Bone marrow (tissue), 2 donors: ENCODE data around the gene SPATA3.

Source experiments
- DNase-seq, 2 donors: peaks; one replicate each; lab custom pipeline; 2025; lab: John Stamatoyannopoulos, UW

Gene SPATA3

DNA sequence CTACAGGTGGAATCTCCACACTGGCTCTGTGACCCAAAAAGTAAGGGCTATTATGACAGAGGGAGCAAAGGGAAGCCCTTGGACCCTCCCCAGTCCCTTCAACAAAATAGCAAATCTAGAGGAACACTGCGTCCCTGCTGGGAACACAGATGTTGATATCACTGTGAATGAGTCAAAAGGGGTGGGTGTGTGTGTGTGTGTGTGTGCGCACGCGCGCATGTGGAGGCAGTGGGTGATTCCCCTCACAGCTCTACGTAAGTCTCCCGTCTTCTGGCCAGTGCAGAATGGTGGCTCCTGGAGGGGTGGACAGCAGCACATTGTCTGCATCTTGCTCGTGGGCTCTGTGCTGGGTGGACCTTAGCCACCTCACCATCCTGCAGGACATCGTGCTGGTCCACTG lies 33.6 kb downstream of the SPATA3 start:
- no peak for DNase-seq

DNA sequence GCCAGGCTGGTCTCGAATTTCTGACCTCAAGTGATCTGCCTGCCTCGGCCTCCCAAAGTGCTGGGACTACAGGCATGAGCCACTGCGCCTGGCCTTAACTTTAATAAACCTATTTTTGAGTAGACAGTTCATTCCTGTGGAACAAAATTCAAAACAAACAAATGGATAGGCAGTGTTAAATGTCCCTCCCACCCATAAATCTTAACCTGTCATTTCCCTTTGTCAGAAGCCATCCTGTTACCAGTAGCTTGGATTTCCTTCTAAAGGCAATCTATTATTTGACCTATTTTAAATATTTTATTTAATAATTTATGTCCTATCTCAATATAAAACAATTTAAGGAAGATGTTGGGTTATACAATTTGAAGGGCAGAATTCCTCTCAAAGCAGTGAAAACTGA lies 34.8 kb downstream of the SPATA3 start:
- DNase-seq, result no peak

DNA sequence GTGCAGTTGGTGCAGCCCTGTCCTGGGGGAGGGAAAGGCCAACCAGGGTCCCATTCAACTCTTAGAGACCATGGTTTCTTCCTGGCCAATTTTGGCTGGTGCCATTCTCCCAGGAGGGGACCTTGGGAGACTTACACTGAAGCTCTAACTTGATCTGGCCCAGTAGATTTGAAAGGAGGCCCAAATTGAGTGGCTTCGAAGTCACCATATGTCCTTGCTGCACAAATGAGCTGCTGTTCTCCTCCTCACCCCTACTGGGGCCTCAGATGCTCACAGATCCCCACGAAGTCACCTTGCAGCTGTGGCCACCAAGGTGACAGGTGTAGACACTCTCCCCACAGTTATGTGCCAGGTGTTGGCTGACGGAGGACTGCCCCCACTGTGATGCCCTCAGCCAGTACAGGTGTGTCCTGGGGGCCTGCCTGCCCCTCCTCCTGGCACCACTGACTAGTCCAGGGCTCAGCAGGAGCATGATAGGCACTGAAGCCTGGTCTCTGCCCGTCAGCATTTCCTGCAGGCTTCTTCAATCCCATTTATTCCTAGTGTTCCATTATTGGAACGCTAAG lies 36.7 kb downstream of the SPATA3 start:
- DNase-seq, result no peak

DNA sequence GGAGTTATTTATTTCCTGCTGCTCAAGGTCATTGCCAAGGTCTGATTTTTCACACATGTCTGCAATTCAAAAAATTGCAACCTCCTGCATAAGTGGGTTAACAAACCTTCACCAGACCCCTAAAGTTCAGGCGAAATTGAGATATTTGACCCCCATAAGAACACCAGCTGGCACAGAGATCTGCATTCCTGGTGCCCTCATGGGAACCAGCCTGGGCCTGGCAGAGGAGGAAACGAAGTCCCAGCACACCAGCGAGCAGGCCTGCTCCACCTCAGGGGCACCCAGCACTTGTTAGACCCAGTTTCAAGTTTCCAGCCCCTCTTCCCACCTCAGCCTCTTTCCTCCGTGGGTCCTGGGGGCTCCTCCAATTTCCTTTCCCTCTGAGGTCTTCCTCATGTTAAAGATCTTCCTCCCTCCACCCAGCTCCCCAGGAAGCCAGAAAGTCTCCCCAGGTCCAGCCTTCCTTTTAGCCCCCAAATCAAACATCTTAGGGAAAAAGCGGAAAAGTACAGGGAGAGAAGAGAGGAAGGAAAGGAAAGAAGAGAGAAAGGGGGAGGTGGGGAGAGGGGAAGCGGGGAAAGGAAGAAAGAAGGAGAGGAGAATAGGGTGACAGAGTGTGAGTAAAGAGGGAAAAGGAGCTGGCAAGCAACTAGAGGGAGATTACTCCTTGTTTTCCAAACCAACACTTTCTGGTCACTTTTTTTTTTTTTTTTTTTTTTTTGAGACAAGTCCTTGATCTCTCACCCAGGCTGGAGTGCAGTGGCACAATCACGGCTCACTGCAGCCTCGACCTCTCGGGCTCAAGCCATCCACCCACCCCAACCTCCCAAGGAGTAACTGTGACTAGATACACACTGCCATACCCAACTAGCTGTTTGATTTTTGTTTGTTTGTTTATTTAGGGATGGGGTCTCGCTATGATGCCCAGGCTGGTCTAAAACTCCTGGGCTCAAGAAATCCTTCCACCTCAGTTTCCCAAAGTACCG lies 37.5 kb downstream of the SPATA3 start:
- no peak for DNase-seq

DNA sequence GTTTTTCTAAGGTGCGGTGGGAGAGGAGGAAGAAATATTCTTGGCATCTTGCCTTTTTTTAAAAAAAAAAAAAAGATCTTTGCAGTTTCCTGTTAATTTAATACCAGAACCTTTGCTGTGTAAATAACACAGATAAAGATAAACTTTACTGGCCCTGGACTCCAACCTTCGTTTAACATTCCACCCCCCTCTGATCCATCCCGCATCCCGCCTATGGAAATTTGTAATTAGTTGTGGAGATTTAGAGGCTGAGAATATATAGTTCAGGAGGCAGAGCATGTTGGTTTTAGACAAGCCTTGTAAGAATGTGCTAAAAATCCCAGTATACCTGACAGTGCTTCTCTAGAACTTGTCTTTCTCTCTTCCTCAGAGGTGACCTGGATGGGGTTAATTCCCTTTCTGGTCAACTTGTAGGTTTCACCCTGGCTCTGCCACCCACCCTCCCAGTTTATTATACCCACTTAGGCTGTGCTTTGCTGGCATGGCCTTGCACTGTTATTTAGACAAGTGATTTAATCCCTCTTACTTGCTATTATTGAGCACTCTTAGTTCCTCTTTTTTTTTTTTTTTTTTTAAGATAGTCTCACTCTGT lies 38.5 kb downstream of the SPATA3 start:
- no peak for DNase-seq

DNA sequence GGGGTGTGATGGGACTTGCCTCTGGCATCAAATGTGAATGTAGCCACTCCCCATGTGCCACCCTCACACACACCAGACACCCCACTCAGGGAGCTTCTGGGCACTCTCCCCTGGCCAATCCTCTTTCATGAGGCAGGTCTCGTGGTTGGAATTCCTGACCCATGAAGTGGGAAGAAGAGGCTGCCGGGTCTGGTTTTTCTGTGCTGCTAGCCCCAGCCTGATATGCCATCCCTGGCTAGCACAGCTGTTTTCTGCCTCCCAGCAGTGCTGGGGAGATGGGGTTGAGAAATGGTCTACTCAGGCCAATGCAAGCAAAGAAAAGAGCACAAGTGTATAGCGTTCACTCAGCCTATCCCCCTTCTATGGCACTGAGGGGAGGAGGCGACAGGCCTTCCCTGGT lies 40.2 kb downstream of the SPATA3 start:
- DNase-seq, result no peak

DNA sequence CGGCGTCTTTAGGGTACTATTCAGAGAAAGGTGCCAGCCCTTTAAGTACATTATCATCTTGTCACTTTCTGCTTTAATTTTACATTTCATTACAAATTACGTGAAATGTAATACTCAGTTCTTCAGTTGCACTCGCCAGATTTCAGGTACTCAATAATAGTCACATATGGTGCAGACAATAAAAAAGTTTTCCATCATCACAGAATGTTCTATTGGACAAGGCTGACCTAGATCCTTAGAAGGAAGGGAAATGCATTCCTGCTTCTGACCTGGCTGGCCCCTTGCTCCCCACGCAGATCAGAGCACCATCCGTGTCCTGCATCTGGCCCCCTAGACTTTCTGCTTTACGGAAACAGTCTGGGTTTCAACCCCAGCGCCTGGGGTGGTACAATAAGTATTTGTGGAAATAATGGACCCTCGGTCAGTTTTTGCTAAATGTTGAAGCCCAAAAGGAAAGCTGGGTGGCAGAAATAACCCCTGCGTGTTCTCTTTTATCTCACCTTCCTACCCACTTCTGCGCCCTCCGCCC lies 40.7 kb downstream of the SPATA3 start:
- DNase-seq, result no peak

DNA sequence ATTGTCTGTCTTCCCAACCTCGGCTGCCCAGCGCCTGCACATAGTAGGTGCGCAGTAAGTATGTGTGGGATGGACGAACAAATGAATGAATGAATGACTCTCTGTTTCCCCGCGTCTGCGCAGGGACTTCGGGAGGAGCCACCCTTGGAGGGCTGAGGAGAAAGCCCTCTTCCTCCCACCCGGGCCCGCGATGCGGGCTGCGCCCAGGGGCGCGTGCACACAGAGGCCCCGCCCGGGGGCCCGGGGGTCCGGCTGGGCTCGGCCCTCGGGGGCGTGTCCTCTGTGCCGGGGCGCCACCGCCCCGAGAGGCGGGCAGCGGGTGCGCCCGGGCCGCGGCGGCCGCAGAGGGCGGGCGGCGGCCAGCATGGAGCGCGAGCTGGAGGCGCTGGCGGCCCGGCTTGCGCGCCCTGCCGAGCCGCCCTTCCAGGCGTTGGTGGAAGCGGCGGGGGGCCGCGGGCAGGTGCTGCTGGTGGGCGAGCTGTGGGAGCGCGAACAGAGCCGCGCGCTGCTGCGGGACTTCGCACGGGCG lies 41.3 kb downstream of the SPATA3 start, which contains the start of gene C2orf72:
Gene C2orf72 (plus strand): TSS at position 322 of the 529 bp plus-strand sequence. CDS start 43 bp downstream, at position 365.
- DNase-seq, result no peak

DNA sequence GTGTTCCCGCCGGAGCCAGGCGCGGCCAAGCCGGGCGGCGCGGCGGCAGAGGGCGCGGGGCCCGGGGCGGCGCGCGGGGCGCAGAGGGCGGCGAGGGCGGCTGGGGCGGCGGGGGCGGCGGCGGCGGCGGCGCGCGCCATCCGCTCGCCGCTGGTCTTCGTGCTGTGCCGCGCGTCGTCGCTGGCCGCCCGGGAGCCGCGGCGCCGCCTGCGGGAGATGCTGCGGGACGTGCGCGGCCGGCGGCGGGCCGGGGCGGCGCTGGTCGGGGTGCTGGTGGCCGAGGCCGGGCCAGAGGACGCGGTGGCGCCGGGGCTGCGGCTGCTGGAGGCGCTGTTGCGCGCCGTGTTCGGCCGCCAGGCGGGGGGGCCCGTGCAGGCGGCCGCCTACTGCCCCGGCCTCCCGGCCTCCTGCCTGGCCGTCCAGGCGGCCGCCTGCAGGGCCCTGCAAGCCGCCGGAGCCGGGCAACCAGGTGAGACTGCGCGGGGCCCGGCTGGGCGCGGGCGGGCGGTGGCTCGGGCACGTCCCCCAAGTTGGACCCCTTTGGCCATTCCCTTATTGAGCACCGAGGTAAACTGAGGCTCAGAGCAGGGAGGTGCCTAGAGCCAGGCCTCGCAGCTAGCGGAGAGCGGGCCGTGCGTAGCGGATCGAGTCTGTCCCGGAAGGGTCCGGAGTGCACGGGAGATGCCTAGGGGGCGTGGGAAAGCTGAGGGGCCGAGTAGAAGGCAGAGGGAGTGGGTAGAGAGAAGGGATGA lies 42.0 kb downstream of the SPATA3 start:
- DNase-seq, result no peak

DNA sequence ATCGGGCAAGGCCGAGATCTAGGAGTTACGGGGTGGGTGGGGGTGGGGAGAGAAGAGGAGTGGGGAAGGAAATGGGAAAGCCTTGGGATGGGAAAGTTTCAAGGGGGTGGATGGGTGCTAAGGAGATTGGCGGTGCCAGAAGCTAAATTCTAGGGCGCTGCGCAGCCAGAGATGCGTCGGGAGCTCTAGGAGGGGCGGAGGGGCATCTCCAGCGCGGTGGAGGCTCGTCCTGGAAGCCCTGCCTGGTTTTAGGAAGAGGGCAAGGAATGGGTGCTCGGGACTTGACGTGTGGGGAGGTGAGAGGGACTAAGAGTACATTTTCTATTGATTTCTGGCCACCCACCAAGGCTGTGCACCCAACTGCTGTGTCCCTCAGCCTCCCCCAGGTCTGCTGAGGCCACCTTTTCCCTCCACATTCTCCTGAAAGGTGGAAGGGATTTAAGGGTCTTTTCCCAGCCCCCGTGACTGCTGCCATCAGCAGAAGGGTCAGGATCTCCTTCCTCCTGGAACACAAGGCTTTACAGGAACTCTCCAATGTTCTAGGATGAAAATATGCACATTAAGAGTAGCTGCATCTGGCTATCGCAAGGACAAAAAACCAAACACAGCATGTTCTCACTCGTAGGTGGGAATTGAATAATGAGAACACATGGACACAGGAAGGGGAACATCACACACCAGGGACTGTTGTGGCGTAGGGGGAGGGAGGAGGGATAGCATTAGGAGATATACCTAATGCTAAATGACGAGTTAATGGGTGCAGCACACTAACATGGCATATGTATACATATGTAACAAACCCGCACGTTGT lies 42.8 kb downstream of the SPATA3 start:
- DNase-seq, result no peak

DNA sequence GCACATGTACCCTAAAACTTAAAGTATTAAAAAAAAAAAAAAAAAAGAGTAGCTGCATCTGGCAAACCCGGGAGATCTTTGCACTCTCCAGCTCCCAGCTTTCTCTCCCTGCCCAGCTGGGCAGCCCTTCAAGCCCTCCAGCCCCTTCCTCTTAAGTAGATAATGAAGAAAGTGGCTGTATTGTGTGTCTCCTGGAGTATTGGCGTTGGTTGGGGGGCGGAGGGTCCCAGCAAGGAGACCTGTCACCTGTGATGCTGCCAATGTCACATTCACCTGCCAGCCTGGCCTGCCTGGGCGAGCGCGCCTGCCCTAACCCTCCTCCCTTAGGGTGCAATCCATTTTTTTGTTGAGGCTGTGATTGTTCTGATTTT lies 43.4 kb downstream of the SPATA3 start:
- DNase-seq, result no peak

DNA sequence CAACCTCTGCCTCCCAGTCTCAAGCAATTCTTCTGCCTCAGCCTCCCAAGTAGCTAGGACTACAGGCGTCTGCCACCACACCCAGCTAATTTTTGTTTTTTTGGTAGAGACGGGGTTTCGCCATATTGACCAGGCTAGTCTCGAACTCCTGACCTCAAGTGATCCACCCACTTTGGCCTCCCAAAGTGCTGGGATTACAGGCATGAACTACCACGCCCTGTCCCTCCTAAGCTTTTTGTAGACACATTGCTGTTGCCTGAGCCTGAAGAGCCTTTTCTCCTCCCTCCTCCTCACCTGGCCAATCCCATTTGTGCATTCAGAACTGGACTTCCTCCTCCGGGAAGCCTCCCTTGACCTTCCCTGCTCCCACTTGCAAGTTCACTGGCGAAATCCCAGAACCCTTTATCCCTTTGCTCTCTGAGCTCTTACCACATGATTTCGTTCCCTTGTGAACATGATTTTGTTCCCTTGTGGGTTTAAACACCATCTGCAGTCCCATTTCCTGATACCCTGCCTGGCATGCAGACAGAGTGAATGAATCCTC lies 44.0 kb downstream of the SPATA3 start:
- DNase-seq, result no peak

DNA sequence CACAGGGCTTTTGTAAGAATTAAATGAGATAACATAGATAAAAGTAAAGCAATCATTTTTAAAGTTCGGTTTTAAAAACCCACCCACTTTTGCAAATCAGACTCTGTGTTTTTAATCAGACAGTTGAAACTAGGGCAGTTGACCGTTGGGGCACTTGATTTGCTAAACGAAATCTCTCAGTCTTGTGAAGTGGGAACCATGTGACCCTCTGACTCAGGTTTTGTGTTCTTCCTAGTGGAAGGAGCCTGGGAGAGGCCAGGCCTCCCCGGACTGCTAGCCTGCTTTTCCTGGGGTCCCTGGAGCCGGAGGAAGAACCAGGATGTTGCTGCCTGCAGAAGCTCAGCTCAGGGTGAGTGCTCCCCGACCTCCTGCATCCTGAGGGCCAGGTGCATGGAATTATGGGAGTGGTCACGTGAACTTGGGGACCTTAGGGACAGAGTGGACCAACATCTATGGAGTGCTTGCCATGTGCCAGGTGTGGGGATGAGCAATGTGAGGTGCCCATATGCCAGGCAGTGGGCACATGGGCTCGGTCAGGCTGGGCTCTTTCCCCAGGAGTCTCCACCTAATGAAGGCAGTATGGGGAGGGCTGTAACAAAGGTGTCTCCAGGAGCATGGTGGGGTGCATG lies 45.3 kb downstream of the SPATA3 start:
- DNase-seq, result no peak

DNA sequence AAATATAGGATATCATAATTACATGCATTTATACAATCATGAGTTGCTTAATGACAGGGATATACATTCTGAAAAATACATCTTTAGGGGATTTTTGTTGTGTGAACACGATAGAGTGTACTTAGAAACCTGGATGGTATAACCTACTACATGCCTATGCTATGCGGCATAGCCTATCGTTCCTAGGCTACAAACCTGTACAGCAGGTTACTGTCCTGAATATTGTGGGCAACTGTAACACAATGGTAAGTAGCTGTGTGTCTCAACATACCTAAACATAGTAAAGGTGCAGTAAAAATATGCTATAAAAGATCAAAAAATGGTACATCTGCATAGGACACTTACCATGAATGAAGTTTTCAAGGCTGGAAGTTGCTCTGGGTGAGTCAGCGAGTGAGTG lies 47.9 kb downstream of the SPATA3 start:
- DNase-seq, result no peak

DNA sequence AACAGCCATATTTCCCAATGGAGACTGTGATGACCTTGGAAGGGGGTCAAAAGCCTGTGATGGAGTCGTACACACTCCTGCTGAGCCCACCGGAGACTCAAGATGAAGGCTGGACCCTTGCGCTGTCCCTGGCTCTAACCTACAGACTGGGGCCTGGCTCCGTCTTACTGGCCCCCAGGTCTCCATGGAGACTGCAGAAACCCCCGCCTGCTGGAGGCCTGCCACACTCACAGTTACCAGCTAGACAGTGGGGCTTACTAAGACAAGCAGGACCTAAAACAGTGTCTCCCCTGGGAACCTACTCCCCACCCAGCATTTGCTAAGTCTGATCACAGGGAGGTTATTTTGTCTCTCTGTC lies 51.0 kb downstream of the SPATA3 start:
- DNase-seq, result no peak

DNA sequence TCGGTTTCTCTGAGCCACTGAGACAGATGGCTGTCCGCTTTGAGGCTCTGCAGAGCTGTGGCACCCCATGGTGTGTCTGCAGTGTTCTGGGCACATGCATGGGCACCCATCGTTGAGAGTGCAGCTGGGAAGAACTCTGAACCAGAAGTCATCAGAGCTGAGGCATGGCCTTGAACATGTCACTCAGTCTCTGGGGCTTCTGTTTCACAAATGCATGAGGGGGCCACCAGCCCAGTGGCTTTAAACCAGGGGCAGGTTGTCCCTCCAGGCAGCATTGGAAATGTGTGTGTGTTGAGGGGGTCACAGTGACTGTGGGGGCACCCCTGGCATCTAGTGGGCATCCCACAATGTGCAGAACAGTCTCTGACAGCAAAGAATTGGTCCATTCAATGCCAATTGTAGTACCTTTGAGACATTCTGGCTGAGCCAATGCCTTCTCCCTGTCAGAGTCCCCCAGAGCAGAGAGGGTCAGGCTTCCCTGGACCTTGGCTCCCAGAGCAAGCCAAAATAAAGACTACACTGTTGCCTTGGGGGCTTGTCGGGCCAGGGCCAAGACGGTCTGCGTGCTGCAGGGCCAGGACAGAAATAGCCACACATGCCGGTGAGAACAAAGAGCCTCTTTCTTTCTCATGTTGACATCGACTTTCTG lies 51.5 kb downstream of the SPATA3 start:
- no peak for DNase-seq

DNA sequence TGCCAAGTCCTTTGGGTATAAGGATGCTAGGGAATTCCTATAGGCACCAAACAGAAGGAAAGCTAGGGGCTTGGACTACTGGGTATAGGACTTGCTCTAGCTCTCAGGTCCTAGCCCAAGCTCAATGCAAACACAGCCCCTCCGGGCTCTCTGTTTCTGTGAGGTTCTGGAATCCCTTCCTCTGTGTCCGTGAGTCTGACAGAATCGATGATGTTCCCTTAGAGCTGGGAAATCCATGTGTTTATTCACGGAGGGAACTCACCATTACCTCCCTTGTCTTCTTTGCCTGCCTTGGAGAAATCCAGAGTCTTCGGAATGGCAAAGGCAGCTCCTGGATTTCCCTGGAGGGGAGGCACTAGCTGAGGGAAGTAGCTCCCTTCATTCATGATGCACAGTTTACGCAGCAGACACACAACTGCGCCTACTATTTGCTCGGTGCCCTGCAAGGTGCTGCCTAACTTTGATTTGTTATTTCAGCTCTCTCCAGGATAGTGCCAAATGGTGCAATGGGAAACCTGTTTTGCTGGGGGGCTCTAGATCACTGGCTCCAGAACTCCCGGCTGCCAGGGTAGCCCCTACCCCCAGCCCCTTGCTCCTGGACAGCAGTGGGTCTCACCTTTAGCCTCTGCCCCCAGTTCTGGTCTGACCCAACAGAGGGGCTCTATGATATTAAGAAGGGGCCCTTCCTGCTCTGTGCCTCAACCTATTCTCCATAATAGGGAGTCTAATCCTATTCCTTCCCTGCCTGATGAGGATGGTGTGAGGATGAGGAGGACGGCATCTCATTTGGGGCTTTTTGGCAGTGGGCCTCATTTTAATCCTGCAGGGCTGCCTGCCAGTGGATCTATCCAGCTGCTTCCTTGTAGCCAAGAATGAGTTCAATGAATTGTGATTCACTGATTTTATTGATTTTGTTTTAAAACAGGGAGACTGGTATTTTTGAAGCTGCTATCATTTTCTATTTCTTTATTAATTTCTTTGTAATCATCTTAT lies 52.3 kb downstream of the SPATA3 start:
- DNase-seq, result no peak

DNA sequence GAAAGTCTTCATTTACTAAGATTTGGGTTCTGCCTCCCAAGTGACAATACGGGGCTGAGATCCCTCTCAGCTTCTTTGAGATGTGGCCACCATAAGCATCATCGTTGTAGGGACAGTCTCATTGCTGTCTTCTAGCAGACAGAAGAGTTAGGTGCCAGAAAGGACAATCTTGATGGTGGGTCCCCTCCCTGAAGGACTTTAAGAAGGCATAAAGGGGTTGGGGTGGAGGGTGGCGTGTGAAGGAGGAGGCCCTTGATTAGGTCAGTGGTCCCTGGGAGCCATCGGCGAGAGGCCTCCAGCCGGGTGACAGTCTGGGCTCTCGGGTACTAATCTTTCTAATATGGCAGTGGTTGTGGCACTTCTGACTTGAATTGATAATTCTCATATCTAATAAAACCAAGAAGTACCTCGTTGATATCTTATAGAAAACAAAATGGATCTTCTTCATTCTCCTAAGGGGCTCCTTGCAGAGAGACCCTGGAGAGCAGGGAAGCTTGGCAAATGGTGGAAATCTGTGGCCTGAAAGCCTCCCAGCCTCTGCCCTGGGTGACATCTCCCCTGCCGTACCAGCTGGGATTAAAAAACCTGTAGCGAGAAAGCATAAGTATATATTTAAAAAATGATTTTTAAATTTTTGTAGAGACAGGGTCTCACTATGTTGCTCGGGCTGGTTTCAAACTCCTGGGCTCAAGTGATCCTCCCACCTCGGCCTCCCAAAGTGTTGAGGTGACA lies 53.5 kb downstream of the SPATA3 start:
- no peak for DNase-seq
